H9 (cell line): ENCODE measurements around the gene VASN. TPM values are rescaled to one million over a fixed set of nuclear protein-coding genes. Genes with fewer than 3 reads are reported as not detected.

ENCODE experiments used
- DNase-seq: peaks from one replicate; pipeline ENCODE4 v3.0.0-alpha.2; 2017
- H2AFZ ChIP-seq: one replicate; pipeline ENCODE4 v1.6.1; 2013; ENCODE audit warnings: mild to moderate bottlenecking, low read length, control low read depth, moderate library complexity
- H2AK5ac ChIP-seq: 2 replicates; pipeline ENCODE4 v1.6.1; 2013; ENCODE audit warnings: low read length, control low read depth, mixed read lengths; ENCODE audit not compliant: insufficient read length
- H2BK120ac ChIP-seq: one replicate; pipeline ENCODE4 v1.6.1; 2013; ENCODE audit warnings: low read depth, mild to moderate bottlenecking, low read length, control low read depth, inconsistent platforms; ENCODE audit not compliant: poor library complexity, severe bottlenecking
- H2BK12ac ChIP-seq: 2 replicates; pipeline ENCODE4 v1.6.1; 2013; ENCODE audit warnings: low read length, control low read depth, mixed read lengths, low read depth; ENCODE audit not compliant: insufficient read length
- H2BK15ac ChIP-seq: 2 replicates; pipeline ENCODE4 v1.6.1; 2013; ENCODE audit warnings: low read depth, low read length, control low read depth
- H2BK20ac ChIP-seq: one replicate; pipeline ENCODE4 v1.6.1; 2013; ENCODE audit warnings: low read depth, mild to moderate bottlenecking, low read length, control low read depth, inconsistent platforms; ENCODE audit not compliant: poor library complexity, severe bottlenecking
- H2BK5ac ChIP-seq: 2 replicates; pipeline ENCODE4 v1.6.1; 2013; ENCODE audit warnings: low read length, control low read depth, mixed read lengths; ENCODE audit not compliant: insufficient read length
- H3K14ac ChIP-seq: 2 replicates; pipeline ENCODE4 v1.6.1; 2013; ENCODE audit warnings: low read length, control low read depth; ENCODE audit not compliant: insufficient read depth
- H3K18ac ChIP-seq: 2 replicates; pipeline ENCODE4 v1.6.1; 2013; ENCODE audit warnings: low read depth, mild to moderate bottlenecking, mixed read lengths, low read length, control low read depth; ENCODE audit not compliant: insufficient read length
- H3K23ac ChIP-seq: 2 replicates; pipeline ENCODE4 v1.6.1; 2013; ENCODE audit warnings: low read length, control low read depth, mixed read lengths, low read depth; ENCODE audit not compliant: insufficient read length
- H3K23me2 ChIP-seq: 2 replicates; pipeline ENCODE4 v1.6.1; 2013; ENCODE audit warnings: low read depth, mild to moderate bottlenecking, mixed read lengths, low read length, control low read depth; ENCODE audit not compliant: insufficient read length, poor library complexity, severe bottlenecking
- H3K27ac ChIP-seq: 2 replicates; pipeline ENCODE4 v1.5.1; 2013; ENCODE audit warnings: low read length, control low read depth, mixed read lengths, low read depth; ENCODE audit not compliant: insufficient read length
- H3K27me3 ChIP-seq: 2 replicates; pipeline ENCODE4 v1.6.1; 2013; ENCODE audit warnings: low read length, control low read depth, inconsistent platforms; ENCODE audit not compliant: insufficient read depth
- H3K4ac ChIP-seq: 2 replicates; pipeline ENCODE4 v1.6.1; 2013; ENCODE audit warnings: low read depth, mild to moderate bottlenecking, control low read depth, inconsistent platforms, low read length, moderate library complexity
- H3K4me1 ChIP-seq: 2 replicates; pipeline ENCODE4 v1.6.1; 2013; ENCODE audit warnings: low read length, control low read depth, inconsistent platforms; ENCODE audit not compliant: insufficient read depth
- H3K4me2 ChIP-seq: 2 replicates; pipeline ENCODE4 v1.6.1; 2013; ENCODE audit warnings: low read length, control low read depth, mixed read lengths; ENCODE audit not compliant: insufficient read length, insufficient read depth
- H3K56ac ChIP-seq: 2 replicates; pipeline ENCODE4 v1.6.1; 2013; ENCODE audit warnings: low read depth, mild to moderate bottlenecking, mixed read lengths, low read length, control low read depth; ENCODE audit not compliant: insufficient read length
- H3K79me1 ChIP-seq: 2 replicates; pipeline ENCODE4 v1.6.1; 2013; ENCODE audit warnings: low read depth, mild to moderate bottlenecking, moderate library complexity, low read length, control low read depth, inconsistent platforms; ENCODE audit not compliant: insufficient read depth, poor library complexity, severe bottlenecking
- H3K79me2 ChIP-seq: 2 replicates; pipeline ENCODE4 v1.6.1; 2013; ENCODE audit warnings: low read length, control low read depth, inconsistent platforms; ENCODE audit not compliant: insufficient read depth
- H3K9ac ChIP-seq: 2 replicates; pipeline ENCODE4 v1.6.1; 2013; ENCODE audit warnings: low read length, control low read depth, mixed read lengths; ENCODE audit not compliant: insufficient read length; ENCODE audit errors: extremely low read depth
- H3K9me3 ChIP-seq: one replicate; pipeline ENCODE4 v1.6.1; 2013; ENCODE audit warnings: low read depth, low read length, inconsistent platforms; ENCODE audit not compliant: control insufficient read depth
- H3T11ph ChIP-seq: one replicate; pipeline ENCODE4 v1.6.1; 2013; ENCODE audit warnings: mild to moderate bottlenecking, low read length, control low read depth, inconsistent platforms
- H4K20me1 ChIP-seq: one replicate; pipeline ENCODE4 v1.6.1; 2013; ENCODE audit not compliant: control insufficient read depth, insufficient read length, insufficient read depth
- H4K5ac ChIP-seq: 2 replicates; pipeline ENCODE4 v1.6.1; 2013; ENCODE audit warnings: low read depth, mild to moderate bottlenecking, mixed read lengths, low read length, control low read depth; ENCODE audit not compliant: insufficient read length
- H4K8ac ChIP-seq: replicated peaks from 2 replicates; pipeline ENCODE4 v1.6.1; 2013; ENCODE audit warnings: low read length, control low read depth, mixed read lengths, low read depth; ENCODE audit not compliant: insufficient read length
- H4K91ac ChIP-seq: 2 replicates; pipeline ENCODE4 v1.6.1; 2013; ENCODE audit warnings: low read depth, mild to moderate bottlenecking, moderate library complexity, mixed read lengths, low read length, control low read depth; ENCODE audit not compliant: insufficient read length
- H3K27ac Mint-ChIP-seq, 3 experiments: 2 replicates in 2 of 3; 3 replicates in 1 of 3; pipeline ENCODE4 v1.8.0; 2020 to 2021; ENCODE audit warnings: mixed read lengths in 3 of 3, mild to moderate bottlenecking in 1 of 3, moderate library complexity in 1 of 3
- H3K27me3 Mint-ChIP-seq: 2 replicates; pipeline ENCODE4 v1.8.0; 2021; ENCODE audit warnings: low read depth, mild to moderate bottlenecking, moderate library complexity, mixed read lengths
- H3K36me3 Mint-ChIP-seq, 3 experiments: 2 replicates in 2 of 3; 3 replicates in 1 of 3; pipeline ENCODE4 v1.8.0; 2020 to 2021; ENCODE audit warnings: low read depth in 3 of 3, mixed read lengths in 3 of 3; ENCODE audit not compliant: insufficient read depth in 1 of 3
- H3K4me1 Mint-ChIP-seq, 2 experiments: 2 replicates each; pipeline ENCODE4 v1.8.0; 2020; ENCODE audit warnings: mixed read lengths in 2 of 2
- H3K4me3 Mint-ChIP-seq, 2 experiments: 2 replicates in 1 of 2; 3 replicates in 1 of 2; pipeline ENCODE4 v1.8.0; 2020 to 2021; ENCODE audit warnings: mild to moderate bottlenecking in 2 of 2, mixed read lengths in 2 of 2, moderate library complexity in 1 of 2
- H3K9me3 Mint-ChIP-seq, 2 experiments: 2 replicates in 1 of 2; 3 replicates in 1 of 2; pipeline ENCODE4 v1.8.0; 2020; ENCODE audit warnings: mild to moderate bottlenecking in 2 of 2, mixed read lengths in 2 of 2, moderate library complexity in 1 of 2
- WGBS: extraction: QIAGEN DNeasy Blood & Tissue Kit; methylation state at CpG from one replicate; pipeline ENCODE4 v1.1.7; 2013; ENCODE audit warnings: missing lambda C conversion rate, low lambda C conversion rate, mixed read lengths; ENCODE audit not compliant: insufficient read length; ENCODE audit errors: extremely low coverage; 5-methylcytosine and 5-hydroxymethylcytosine counted together
- total RNA-seq: library from RNA; stranded (reverse); gene quantifications from 2 replicates; pipeline ENCODE4 v1.2.1, GENCODE V29; 2021
- TF ChIP-seq, protein P1 (sequence below): fragments of 200-600 bp; sonication (generic); conservative IDR thresholded peaks from 3 replicates; pipeline ENCODE4 v1.8.0; 2021; ENCODE audit warnings: antibody characterized with exemption, mild to moderate bottlenecking

The VASN gene
- total RNA-seq, 1 experiment from 2014 or later = 11.0 TPM

GRCh38 chr16:4347010-4347409 is 24.6 kb upstream of the VASN start:
- Histone ChIP-seq H2BK120ac (no peak overlapping the region), H2BK20ac (no peak overlapping the region), H3K9me3 (no peaks in the 10 kb centered on the region), H4K8ac (no peak overlapping the region), H4K5ac (no peak overlapping the region), H2AFZ (no peak overlapping the region), H4K20me1 (no peaks in the 10 kb centered on the region), H2BK15ac (no peak overlapping the region), H3K23me2 (no peaks in the 10 kb centered on the region), H3K56ac (no peak overlapping the region), H3K4ac (no peak overlapping the region), H3K79me1 (peaks cover 7% of the 10 kb centered on the region), H3K4me1 (no peaks in the 10 kb centered on the region), H3K23ac (no peak overlapping the region), H4K91ac (no peak overlapping the region), H3K18ac (no peak overlapping the region), H3K9ac (no peak overlapping the region), H2BK12ac (no peak overlapping the region), H3K27me3 (no peaks in the 10 kb centered on the region), H3K4me2 (no peak overlapping the region), H2BK5ac (no peak overlapping the region), H3K79me2 (peaks cover 14% of the 10 kb centered on the region; the same call in 1 of the 2 replicates), H3K14ac (no peak overlapping the region), H3T11ph (no peak overlapping the region), H2AK5ac (no peak overlapping the region), H3K27ac (no peak overlapping the region)
- H3K27me3 Mint-ChIP-seq = peaks cover 4% of the 10 kb centered on the region
- no peak for DNase-seq
- TF ChIP-seq, protein P1, sequence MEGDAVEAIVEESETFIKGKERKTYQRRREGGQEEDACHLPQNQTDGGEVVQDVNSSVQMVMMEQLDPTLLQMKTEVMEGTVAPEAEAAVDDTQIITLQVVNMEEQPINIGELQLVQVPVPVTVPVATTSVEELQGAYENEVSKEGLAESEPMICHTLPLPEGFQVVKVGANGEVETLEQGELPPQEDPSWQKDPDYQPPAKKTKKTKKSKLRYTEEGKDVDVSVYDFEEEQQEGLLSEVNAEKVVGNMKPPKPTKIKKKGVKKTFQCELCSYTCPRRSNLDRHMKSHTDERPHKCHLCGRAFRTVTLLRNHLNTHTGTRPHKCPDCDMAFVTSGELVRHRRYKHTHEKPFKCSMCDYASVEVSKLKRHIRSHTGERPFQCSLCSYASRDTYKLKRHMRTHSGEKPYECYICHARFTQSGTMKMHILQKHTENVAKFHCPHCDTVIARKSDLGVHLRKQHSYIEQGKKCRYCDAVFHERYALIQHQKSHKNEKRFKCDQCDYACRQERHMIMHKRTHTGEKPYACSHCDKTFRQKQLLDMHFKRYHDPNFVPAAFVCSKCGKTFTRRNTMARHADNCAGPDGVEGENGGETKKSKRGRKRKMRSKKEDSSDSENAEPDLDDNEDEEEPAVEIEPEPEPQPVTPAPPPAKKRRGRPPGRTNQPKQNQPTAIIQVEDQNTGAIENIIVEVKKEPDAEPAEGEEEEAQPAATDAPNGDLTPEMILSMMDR = no peak
- peaks cover 6% of the 10 kb centered on the region in 2 experiments for H3K4me1 Mint-ChIP-seq
- no peak overlapping the region; a peak in 1 of 7 replicates for H3K27ac Mint-ChIP-seq
- no peak overlapping the region; a peak in 1 of 5 replicates for H3K4me3 Mint-ChIP-seq
- H3K36me3 Mint-ChIP-seq = peaks cover 28 to 35% (median 33%) of the 10 kb centered on the region in 3 experiments
- H3K9me3 Mint-ChIP-seq = peaks cover 18% of the 10 kb centered on the region in 2 experiments
- WGBS = no CpG with 5 or more reads among the region's 8 CpGs
